Measurements from ENCODE around the gene NUTM2A. TPM values are rescaled to one million over a fixed set of nuclear protein-coding genes. Genes with fewer than 3 reads are reported as not detected.
"Not testable (repeated sequence)": the region's sequence is repeated elsewhere in the genome, so short reads cannot be mapped to it uniquely, and the experiment has no call there.

NUTM2A gene
- total and polyA plus RNA-seq, 4 donors = 1.2 to 5.3 (median 1.7) TPM

DNA sequence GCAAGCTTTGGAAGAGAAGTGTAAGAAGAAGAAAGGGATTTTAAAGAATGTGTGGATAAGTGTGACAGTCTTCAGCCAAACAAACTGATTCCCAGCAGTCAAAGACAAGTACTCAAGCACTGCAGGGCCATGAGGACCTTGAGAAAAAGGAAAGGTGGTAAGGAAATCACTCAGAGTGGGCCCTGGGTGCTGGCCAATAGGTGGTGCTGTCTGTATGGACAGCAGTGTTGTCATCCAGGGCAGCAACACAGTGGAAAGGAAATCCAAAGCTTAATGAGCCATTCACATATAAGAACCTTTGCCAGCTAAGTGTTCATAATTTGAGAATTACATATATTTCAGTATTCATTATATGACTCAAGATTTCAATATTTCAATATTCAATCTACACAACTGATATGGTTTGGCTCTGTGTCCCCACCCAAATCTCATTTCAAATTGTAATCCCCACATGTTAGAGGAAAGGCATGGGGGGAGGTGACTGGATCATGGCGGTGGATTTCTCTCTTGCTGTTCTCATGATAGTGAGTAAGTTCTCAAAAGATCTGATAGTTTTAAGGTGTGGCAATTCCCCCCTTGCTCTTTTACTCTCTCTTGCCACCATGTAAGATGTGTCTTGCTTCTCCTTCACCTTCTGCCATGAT, 55.6 kb downstream of the NUTM2A start:
- not testable (repeated sequence) for ATAC-seq (ENCODE audit: insufficient read depth, low FRiP score); H3K36me3 ChIP-seq (ENCODE audit: control insufficient read depth in 4 of 4, insufficient read depth in 4 of 4, low read length in 4 of 4); H3K27me3 ChIP-seq (ENCODE audit: control insufficient read depth in 3 of 3, insufficient read depth in 3 of 3, low read length in 2 of 3); H3K4me1 ChIP-seq (ENCODE audit: control insufficient read depth in 5 of 5, insufficient read depth in 5 of 5, low read length in 5 of 5); H3K4me3 ChIP-seq; H3K9ac ChIP-seq (ENCODE audit: insufficient read depth in 1 of 2, low read length in 2 of 2); DNase-seq; H3K9me3 ChIP-seq (ENCODE audit: control insufficient read depth in 4 of 4, insufficient read depth in 3 of 4, low read length in 3 of 4); H3K27ac ChIP-seq (ENCODE audit: low read depth in 1 of 2, low read length in 1 of 2)
- WGBS, 2 donors = no CpG with 5 or more reads among the region's 1 CpG

Other genes starting within 250 kb of the NUTM2A start
- not detected for gene FAM25A, start 205.2 kb upstream of the NUTM2A start, total RNA-seq
- under 1 TPM in 1 of 2 donors, not detected in 1; 0.45 TPM for gene FAM25A, start 205.2 kb upstream of the NUTM2A start, polyA plus RNA-seq
- 100 to 1,000 TPM; 124 to 133 TPM for gene GLUD1, start 130.6 kb upstream of the NUTM2A start, total RNA-seq
- gene GLUD1, start 130.6 kb upstream of the NUTM2A start, polyA plus RNA-seq = 10 to 100 TPM; 52.7 to 69.0 TPM
- 10 to 100 TPM; 26.2 to 34.5 TPM for gene SHLD2, start 130.2 kb upstream of the NUTM2A start, total RNA-seq
- gene SHLD2, start 130.2 kb upstream of the NUTM2A start, polyA plus RNA-seq = 10 to 100 TPM; 12.8 to 16.0 TPM
- gene NUTM2D, start 132.3 kb downstream of the NUTM2A start, total RNA-seq = 1 to 10 TPM; 3.7 to 7.8 TPM
- gene NUTM2D, start 132.3 kb downstream of the NUTM2A start, polyA plus RNA-seq = 10 to 100 TPM in 1 of 2 donors, 1 to 10 TPM in 1; 1.8 to 10.8 TPM